Measurements from ENCODE around the gene CTF1.

The CTF1 gene

GRCh38 chr16:30951750-30952149, 55.3 kb downstream of the CTF1 start:
- TF ChIP-seq CTCF (IDR thresholded peaks at IDR 0.05; ENCODE audit: borderline replicate concordance, insufficient read depth, low read depth, low read length) = no peak
- H3K4me3 ChIP-seq (ENCODE audit: low read depth, low read length) = no peak overlapping the region

GRCh38 chr16:30953111-30953510, 56.7 kb downstream of the CTF1 start:
- TF ChIP-seq CTCF (IDR thresholded peaks at IDR 0.05; ENCODE audit: borderline replicate concordance, insufficient read depth, low read depth, low read length) = no peak

More at GRCh38 chr16:30953111-30953510, 56.7 kb downstream of the CTF1 start:
- no peak overlapping the region for H3K4me3 ChIP-seq (ENCODE audit: low read depth, low read length)
